Stimulated activated CD4-positive, alpha-beta T cell treated with anti-CD3 and anti-CD28 coated beads, Interleukin-2, amount 100 ng/mL, for 48 hours (primary cell): Measurements from ENCODE around the gene DLG5.
"Not testable (repeated sequence)": the region's sequence is repeated elsewhere in the genome, so short reads cannot be mapped to it uniquely, and the experiment has no call there.

ENCODE experiments used
- DNase-seq, 2 donors: peaks; one replicate each; pipeline ENCODE4 v3.0.0-alpha.2; 2020

Gene DLG5

DNA sequence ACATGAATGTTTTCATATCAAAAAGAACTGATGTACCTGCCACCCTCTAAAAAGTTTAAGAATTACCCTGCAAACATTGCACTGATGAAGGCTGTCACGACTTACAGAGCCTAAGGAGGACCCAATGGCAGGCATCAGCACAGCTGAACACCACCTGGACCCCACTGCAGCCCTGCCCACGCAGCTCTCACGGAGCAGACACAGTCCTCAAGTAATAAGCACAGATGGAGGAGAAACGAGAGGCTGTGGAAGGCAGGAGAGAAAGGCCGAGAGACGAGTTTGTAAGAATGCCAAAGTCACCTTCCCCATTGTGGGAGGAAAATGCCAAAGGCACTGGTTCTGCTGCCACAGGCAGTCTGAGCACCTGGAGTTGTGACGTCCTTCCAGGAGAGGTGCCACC, 135.0 kb downstream of the DLG5 start:
- no peak for DNase-seq

DNA sequence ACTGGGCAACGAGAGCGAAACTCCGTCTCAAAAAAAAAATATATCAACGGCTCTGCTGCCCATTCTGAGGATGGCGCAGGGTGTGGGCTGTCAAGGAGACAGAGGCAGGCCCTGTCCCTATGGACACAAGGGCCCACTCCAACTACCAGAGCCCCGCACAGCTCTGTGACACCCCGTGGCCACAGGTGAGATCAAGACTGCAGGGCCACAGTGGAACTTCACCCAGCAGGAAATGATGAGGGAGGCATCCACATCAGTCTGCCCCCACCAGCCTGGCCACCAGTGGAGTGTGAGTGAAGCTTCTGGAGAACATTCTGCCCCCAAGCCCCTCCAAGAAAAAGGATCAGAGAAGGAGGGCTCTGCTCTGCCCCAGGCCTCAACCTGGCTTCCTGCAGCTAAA, 136.7 kb downstream of the DLG5 start:
- no peak for DNase-seq

DNA sequence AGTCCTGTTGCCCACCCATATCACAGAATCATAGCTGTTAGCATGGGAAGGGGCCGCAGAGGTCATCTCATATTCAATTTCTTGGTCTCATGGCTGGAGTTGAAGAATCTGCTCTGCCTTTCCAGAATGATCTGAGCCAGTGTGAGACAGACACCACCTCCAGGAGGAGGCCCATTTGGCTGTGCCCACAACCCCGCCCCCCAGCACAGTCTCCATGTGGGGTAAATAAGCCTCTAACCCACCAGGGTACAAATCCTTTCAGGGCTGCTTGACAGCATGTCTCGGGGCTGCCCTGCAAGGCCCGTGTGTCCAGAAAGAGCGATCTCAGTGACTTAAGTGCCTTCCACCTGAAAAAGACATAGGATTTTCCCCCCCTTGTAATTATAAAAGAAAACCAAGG, 137.5 kb downstream of the DLG5 start:
- no peak for DNase-seq

DNA sequence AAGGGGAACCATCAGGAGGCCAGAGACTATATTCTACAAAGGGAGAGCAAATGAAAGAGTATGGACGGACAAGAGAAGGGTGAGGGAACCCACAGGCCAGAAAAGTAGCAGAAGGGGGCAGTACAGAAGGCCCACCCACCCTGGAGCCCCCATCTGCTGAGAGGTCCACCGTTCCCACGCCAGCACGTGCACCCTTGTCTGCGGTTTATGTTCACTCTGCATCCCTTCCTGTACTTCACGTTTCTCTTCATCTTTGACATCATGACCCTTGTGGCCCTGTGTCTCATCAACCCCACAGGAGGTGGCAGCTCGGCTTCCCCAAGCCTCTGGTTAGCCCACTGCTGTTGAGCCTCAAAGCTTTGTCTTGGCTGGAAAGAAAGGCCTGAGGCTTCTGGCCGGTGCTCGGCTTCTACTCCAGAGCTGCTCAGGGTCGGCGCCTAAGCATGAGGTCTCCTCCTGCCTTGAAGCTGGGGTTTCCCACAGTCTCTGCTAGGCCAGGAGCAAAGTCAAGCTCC, 138.0 kb downstream of the DLG5 start:
- no peak for DNase-seq

DNA sequence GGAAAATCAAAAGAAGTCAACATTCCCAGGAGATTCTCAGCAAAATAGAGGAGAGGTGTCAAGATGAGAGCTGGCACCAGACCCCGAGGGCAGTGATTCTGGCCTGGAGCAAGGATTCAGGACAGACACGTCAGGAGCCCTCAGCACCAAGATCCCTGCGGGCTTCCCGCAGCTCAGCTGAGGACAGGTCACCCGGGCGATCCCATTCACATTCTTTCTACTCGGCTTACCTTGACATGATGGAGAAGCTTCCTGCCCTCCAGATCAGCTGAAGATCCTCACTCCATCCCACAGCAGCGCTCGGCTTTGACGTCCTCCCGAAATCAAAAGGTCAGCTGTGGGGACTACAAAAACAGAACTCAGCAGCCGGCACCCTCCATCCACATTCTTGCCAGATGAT, 139.1 kb downstream of the DLG5 start:
- no peak for DNase-seq

DNA sequence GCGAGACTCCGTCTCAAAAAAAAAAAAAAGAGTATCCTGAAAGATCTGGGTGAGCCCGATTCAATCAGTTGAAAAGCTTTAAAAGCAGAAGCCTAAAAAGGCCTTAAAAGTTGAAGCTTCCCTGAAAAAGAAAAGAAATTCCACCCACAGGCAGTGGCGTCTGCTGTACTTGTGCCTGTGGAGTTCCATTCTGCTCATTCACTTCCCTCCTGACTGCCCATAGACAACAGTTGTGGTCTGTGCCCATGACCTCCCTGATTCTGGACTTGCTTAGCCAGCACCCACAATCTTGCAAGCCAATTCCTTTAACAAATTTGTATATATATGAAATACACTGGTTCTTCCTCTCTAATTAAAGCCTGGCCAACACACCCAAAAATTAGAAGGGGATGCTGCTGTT, 141.7 kb downstream of the DLG5 start:
- no peak for DNase-seq

DNA sequence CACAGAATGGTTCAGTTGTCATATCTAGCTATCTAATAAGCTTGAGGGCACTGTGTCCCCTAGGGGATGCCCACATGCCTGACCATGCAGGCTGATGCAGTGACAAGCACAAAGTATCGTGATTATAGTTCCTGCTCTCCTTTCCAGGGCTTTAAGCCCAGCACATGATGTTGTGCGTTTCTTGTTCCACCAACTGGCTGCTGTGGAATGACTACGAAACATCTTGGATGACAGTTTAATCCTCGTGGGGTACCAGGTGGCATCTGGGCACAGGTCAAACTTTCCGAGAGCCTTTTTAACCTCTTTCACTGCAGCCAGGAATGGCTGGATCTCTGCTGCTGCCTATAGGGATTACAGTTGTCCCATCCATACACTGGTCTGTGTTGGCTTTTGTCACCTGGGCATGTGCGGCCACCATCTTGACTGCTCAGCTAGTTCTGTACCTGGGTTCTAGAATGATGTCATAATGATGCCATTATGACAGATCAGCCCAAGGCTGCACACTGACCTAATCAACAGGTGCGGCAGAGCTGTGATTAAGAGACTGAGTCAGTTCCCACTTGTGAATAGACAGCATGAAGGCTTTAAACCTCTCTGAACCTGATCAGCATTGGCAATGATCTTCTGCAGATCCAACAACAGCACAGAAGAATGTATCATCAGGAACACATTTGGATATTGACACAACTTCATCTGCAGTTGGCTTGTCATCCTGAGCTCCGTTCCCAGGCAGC, 144.1 kb downstream of the DLG5 start:
- no peak for DNase-seq

DNA sequence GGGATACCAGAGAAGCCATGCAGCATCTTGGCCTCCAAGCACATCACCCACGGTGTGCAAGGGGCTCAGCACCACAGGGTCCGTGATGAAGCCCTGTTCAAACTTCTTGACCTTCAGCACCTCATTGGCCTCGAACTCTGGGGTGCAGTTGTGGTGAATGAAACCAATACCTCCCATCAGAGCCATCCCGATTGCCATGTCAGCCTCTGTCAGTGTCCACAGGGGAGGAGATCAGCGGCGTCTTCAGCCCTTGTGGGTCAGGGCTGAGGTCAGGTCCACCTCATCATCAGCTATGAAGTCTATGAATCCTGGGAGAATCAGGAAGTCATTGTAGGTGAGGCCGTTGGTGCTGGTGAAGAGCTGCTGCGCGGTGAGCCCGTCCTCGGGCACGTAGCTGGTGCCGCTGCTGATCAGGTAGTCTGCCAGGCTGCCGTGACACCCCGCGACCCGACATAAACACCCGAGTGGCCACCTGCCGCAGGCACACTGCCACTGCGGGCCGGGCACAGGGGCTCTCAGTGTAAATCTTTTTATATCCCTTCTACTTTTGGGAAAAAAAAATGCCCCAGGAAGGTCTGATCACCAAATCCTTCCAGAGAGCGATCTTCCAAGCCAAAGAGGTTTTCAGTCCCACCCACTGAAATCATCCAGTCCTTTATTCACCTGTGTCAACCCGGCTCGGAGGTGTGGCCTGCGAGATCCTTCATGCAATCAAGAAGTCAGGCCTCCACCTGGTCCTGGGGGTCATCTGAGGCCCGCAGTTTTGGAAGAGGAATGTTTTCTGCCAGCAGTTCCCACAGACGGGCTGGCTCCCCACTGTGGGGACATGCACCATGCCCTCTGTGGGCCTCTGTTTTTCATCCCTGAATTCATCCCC, 144.9 kb downstream of the DLG5 start:
- no peak for DNase-seq

DNA sequence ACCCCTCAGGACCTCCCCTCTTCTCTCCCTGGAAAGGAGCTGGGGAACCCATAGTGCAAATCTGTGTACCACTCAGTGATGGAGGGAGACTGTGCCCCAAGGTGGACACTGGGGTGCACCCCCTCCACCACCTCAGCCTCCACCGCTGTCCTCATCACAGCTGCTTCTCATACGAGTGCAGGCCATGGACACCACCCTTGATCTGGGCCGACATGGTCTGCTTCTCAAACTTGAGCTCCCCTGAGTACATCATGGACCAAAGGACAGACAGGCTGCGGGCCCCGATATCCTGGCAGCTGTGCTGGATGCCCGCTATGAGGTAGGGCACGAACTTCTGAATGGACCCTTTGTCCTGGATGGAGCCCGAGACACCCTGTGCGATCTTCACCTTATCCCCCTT, 146.4 kb downstream of the DLG5 start:
- DNase-seq = no peak

DNA sequence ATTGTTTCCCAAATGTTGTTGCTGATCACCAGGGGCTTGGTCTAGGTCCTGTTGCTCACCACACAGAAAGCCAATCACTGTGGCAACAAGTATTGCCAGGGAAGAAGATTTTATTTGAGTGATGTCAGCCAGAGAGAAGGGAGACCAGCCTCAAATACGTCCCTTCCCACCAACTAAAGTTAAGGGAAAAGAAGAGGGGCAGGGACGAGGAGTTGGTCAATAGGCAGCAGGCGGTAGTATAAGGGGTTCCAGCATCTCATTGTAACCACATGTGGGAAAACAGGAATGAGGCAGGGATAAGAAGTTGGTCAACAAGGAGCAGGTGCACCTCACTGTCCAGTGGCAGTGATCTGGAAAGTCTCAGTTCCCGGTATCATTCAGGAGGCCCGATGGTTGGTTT, 150.1 kb downstream of the DLG5 start:
- no peak for DNase-seq

DNA sequence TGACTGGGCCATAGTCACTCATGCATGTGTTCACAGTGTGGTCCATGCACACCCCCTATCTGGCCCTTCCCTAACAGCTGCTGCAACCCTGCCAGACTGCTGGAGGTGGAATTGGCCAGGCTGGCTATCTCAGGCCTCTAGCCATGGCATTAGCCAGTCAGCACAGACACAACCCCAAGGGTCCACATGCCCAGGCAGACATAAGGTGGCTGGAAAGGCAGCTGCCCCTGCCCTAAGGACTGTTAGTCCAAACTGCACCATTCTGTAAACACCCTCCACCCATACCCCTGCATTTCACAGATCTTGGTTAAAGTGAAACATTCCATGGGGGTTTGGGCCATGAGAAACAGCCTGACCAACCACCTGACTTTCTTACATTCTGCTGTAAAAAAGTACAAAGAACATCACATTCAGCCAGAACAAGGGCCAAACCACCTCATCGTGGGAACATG, 151.6 kb downstream of the DLG5 start:
- DNase-seq = no peak

DNA sequence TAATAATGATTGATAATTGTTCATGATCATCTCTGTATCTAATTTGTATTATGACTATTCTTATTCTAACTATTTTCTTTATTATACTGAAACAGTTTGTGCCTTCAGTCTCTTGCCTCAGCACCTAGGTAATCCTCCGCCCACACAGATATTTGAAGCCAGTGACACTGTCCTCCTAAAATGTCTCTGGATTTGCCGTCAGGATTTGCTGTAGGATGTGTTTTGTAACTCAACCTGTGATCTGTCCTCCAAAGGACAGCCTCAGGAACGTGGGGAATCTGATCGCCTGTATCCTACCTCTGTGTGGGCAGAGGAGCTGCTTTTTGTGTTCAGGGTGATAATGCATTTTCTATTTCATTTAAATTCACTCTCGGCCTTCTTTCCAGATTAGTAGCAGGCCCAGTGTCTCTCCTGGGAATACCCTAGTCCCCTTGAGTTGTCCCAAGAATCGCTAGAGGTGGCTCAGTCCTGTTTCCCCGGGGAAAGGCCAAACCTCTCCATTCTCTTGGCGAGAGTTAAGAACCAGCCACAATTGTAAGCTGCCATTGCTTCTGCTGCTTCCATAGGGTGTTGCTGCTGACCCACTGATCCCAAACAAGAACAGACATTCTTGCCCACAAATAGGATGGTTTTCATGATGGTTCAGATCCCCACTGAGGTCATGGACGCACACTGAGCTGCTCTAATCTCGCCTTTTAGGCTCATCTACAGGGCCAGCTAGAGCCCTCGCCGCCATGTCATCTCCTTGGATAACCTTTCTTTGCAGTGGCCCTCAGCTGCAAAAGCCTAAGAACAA, 152.7 kb downstream of the DLG5 start:
- DNase-seq = no peak

DNA sequence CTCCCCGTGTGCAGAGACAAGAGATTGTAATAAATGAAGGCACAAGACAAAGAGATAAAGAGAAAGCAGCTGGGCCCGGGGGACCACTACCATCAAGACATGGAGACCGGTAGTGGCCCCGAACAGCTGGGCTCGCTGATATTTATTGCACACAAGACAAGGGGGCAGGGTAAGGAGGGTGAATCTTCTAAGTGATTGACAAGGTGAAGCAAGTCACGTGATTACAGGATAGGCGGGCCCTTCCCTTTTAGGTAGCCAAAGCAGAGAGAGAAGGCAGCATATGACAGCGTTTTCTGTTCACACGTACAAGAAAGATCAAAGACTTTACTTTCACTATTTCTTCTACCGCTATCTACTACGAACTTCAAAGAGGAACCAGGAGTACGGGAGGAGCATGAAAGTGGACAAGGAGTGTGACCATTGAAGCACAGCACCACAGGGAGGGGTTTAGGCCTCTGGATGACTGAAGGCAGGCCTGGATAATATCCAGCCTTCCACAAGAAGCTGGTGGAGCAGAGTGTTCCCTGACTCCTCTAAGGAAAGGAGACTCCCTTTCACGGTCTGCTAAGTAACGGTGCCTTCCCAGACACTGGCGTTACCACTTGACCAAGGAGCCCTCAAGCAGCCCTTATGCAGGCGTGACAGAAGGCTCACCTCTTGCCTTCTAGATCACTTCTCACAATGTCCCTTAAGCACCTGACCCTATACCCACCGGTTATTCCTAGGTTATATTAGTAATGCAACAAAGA, 153.5 kb downstream of the DLG5 start:
- DNase-seq = not testable (repeated sequence)

DNA sequence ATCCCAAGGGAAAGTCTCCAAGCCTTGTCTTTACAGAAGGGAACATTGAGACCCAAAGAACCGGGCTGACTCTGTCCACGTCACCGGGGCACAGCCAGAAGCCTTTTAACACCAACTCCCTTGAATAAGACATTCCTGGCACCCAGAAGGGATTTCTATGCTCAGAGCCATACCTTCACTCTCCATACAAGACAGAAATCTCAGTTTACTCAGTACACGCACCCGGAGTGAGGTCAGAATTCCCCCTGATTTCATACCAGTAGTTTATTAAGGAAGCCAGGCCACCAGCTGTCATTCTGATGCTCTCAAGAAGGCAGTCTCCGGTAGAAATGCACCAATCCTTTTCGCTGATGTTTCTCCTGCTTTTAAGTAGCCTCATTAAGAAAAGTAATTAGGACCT, 154.7 kb downstream of the DLG5 start:
- DNase-seq = no peak

DNA sequence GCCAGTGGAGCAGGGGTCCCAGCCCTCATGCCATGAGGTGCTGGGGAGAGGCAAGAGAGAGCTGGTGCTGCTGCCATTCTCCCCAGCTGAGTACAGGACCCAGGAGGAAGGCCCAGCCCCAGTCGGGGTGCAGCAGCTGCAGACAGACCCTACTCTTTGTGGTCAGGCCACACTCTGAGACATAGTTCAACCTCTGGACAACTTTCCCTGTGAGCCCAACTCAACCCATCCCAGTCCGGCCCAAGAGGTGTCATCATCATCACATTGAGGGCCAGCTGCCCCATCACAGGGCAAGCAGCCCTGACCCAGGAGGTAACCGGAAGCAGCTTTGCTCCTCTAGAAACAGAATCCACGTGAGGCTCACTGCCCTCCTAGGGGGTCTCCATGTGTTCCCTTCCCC, 155.1 kb downstream of the DLG5 start:
- DNase-seq = no peak

DNA sequence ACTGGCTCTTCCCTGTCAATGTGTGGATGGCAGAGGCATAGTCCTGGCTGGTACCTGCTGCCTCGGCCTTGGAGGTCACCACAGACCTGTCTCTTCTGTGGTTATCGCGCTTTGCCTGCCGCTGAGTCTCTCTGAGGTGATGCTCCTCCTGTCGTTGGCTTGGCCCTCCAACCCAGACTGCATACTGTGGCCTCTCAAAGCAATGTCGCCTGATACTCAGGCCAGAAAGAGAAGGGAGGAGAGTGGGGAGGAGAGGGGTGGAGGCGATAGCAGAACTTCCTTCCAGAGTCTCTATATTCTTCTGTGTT, 155.7 kb downstream of the DLG5 start:
- DNase-seq = no peak

DNA sequence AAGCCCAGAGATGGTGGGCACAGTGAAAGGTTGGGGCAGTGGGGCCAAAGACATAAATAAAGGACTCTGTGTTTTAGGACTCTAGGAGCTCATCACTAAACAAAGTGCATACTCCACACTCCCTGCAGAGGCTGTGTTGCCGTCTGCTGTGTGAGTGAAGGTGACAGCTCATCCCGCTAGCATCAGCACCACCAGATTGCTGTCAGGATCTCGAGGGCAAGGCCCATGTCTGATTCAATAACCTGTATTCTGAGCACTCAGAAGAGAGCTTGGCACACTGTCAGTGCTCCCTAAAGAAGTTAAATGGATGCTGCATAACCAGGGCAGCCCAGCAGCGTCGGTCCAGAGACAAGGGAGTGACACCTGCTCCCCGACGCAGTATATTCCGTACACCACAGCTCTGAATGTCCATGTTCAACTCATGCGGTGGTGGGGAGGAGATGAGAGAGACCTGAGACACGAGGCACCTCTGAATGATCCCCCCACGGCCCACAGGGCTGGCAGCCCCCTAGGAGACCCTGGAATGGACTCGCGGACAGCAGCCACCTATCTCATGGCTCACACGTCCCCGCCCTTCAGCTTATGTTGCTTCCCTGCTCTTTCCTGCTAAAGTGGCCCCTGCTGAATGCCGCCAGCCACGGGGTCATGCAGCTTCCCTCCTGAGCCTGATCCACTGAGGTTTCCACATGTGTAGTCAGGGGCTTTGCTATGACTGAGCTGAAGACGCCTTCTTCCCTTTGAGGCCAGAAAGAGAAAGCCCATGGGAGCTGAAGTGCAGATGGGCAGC, 156.3 kb downstream of the DLG5 start:
- no peak for DNase-seq

DNA sequence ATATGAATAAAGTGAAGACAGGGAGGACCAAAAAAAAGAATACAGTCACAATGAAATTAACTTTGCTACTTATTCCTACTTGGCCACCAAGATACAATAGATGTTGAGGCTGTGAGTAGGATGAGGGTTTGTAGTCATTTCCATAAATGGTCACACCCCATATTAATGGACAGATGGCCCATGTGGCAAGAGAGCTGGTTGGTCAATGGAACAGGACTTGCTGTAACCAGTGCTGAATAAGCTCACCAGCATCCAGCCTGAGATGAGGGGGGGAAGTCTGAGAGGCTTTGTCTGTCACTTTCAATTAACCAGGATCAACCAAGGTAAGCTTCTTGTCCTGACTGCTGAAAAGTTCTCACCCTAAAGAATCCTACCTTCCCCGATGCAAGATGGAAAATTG, 158.5 kb downstream of the DLG5 start:
- DNase-seq = no peak

DNA sequence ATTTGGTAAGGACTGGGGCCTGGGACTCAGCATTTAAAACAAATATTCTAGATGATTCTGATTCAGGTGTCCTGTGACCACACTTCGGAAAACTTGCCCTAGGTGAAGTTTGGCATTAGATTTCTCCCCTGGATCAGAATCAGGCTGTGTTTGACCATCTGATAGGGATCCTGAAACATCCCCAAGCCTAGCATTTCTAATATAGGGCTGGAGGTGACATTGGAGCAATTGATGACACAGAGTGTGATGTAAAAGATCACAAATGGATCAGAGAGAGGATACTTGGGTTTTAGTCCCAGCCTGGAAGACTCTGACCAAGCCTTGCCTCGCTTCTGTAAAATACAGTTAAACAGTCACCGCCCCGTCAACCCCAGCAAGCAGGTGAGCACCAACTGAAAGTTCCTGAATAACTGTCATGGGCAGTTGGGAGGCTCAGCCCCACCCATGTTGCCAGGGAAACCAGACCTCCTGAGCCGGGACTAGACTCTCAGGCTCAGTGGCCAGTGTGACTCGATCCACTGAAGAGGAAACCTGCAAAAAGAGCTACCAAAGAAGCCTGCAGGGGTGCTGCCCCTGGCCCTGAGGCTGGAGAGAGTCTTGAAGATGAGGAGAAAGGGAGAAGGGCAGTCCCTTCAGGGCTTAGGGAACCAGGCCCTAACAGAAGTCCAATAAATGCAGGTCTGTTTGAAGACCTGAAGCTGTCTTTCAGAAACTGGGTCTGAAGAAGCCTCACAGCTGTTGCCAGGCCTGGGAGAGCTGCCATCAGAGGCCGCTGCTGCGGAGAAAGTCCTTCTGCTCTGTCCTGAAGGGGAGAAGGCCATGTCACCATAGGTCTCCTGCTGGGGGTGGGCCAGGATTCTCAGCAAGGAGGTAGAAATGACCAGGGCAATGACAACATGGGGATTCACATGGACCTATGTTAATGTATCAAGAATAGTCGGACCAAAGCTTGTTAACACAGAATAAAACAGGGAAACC, 162.8 kb downstream of the DLG5 start:
- DNase-seq = no peak

DNA sequence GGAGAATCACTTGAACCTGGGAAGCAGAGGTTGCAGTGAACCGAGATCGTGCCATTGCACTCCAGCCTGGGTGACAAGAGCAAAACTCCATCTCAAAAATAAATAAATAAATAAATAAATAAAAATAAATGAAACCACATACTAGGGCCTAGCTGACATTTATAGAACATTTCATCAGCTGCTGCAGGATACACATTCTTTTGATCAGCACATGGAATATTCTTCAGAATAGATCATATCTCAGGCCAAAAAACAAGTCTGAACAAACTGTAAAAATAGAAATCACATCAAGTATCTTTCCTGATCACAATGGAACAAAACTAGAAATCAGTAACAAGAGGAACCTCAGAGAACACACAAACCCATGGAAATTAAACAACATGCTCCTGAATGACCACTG, 168.1 kb downstream of the DLG5 start:
- not testable (repeated sequence) for DNase-seq
